ENCODE measurements around the gene CD59.
"Not testable (repeated sequence)": the region's sequence is repeated elsewhere in the genome, so short reads cannot be mapped to it uniquely, and the experiment has no call there.

CD59 gene

GRCh38 chr11:33742249-33742851 lies 6.1 kb upstream of the CD59 start:
- DNase-seq (ENCODE audit: low read depth, low spot score) = no peak

GRCh38 chr11:33741806-33742205 lies 5.6 kb upstream of the CD59 start:
- DNase-seq (ENCODE audit: low read depth, low spot score) = no peak

GRCh38 chr11:33737362-33737821 lies 1.2 kb upstream of the CD59 start:
- no peak for DNase-seq (ENCODE audit: low read depth, low spot score)

- no peak for DNase-seq (ENCODE audit: low read depth, low spot score)
These were observed 714 bp downstream of the CD59 start for GRCh38 chr11:33735271-33736147.

- DNase-seq (ENCODE audit: low read depth, low spot score) = no peak
These were observed 1.6 kb downstream of the CD59 start for GRCh38 chr11:33734441-33735270.

- DNase-seq (ENCODE audit: low read depth, low spot score) = no peak
These were observed 2.2 kb downstream of the CD59 start for GRCh38 chr11:33733980-33734379.

GRCh38 chr11:33731723-33732531 lies 4.3 kb downstream of the CD59 start:
- DNase-seq (ENCODE audit: low read depth, low spot score) = no peak

- DNase-seq (ENCODE audit: low read depth, low spot score) = no peak
These were observed 5.5 kb downstream of the CD59 start for GRCh38 chr11:33730716-33731115.

GRCh38 chr11:33729072-33729664 lies 7.1 kb downstream of the CD59 start:
- DNase-seq (ENCODE audit: low read depth, low spot score) = not testable (repeated sequence)

GRCh38 chr11:33727539-33727938 lies 8.7 kb downstream of the CD59 start:
- not testable (repeated sequence) for DNase-seq (ENCODE audit: low read depth, low spot score)

- no peak for DNase-seq (ENCODE audit: low read depth, low spot score)
These were observed 10.7 kb downstream of the CD59 start for GRCh38 chr11:33725496-33725895.

- DNase-seq (ENCODE audit: low read depth, low spot score) = no peak
These were observed 11.6 kb downstream of the CD59 start for GRCh38 chr11:33724644-33725035.

GRCh38 chr11:33723238-33723881 lies 12.9 kb downstream of the CD59 start:
- peak; percentile 61 for DNase-seq (ENCODE audit: low read depth, low spot score)

GRCh38 chr11:33722590-33723234 lies 13.5 kb downstream of the CD59 start:
- no peak for DNase-seq (ENCODE audit: low read depth, low spot score)

GRCh38 chr11:33721984-33722383 lies 14.2 kb downstream of the CD59 start:
- DNase-seq (ENCODE audit: low read depth, low spot score) = no peak

- DNase-seq (ENCODE audit: low read depth, low spot score) = no peak
These were observed 14.8 kb downstream of the CD59 start for GRCh38 chr11:33721426-33721825.

GRCh38 chr11:33719587-33719986 lies 16.6 kb downstream of the CD59 start:
- no peak for DNase-seq (ENCODE audit: low read depth, low spot score)

- no peak for DNase-seq (ENCODE audit: low read depth, low spot score)
These were observed 17.8 kb downstream of the CD59 start for GRCh38 chr11:33718440-33718839.

GRCh38 chr11:33716243-33716642 lies 20.0 kb downstream of the CD59 start:
- DNase-seq (ENCODE audit: low read depth, low spot score) = no peak

GRCh38 chr11:33713856-33714398 lies 22.3 kb downstream of the CD59 start:
- DNase-seq (ENCODE audit: low read depth, low spot score) = no peak
